SU-DHL-6 (cell line): Measurements from ENCODE around the gene MORC2.

Experiments used
- CTCF ChIP-seq: fragments of 200-600 bp; sonication (generic); IDR thresholded peaks from one replicate; pipeline ENCODE4 v1.5.1; 2017; ENCODE audit warnings: antibody characterized with exemption, mild to moderate bottlenecking, low read length, moderate library complexity; ENCODE audit not compliant: insufficient read depth, poor library complexity, severe bottlenecking
- EZH2phosphoT487 ChIP-seq: fragments of 200-600 bp; sonication (generic), shearing (Covaris generic); conservative IDR thresholded peaks from 2 replicates; pipeline ENCODE4 v1.6.1; 2018; ENCODE audit warnings: mild to moderate bottlenecking, antibody characterized with exemption, low read length, moderate library complexity, mixed read lengths

- TF ChIP-seq CTCF (no peak), EZH2phosphoT487 (no peak)
These were observed 20.9 kb upstream of the MORC2 start for GRCh38 chr22:30989474-30989873.
